HG03378 (cell line): Measurements from ENCODE around the gene WWC1.

Source experiments
- ATAC-seq: cut with Tn5 transposase; IDR thresholded peaks from one replicate; pipeline ENCODE4 v1.9.1; 2021; ENCODE audit warnings: mild to moderate bottlenecking, moderate library complexity; ENCODE audit not compliant: unreplicated experiment

WWC1 gene

DNA sequence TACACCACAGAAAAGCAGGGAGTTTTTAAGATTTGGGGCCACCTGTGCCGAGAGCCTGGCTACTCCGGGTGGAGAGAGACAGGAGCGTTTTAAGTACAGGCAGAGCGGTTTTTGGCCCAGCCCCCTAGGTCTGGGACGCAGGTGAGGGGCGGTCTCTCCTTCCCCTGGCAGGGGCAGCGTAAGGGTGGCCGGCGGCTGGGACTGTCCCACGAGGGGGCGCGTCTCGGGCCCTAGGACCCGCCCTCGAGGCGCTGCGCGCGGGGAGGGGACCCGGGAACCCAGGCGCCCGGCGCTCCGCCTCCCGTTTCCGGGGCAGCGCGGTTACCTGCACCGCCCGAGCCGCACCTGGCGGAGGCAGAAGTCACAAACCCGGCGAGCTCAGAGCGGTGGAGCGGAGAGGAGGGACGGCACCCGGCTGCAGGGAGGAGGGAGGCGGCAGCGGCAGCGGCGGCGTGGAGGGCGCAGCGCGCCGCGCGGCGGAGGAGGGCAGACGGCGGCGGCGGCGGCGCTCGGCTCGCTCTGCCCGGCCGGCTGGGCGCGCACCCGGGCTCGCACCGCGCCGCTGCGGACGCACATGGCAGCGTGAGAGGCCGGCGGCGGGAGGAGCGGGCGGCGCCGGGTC is at the start of gene WWC1:
TSS of gene WWC1 (plus strand) at position 304 of the 622 bp plus-strand sequence. CDS start 508 bp downstream, outside the sequence.
- ATAC-seq: peak; percentile 56

DNA sequence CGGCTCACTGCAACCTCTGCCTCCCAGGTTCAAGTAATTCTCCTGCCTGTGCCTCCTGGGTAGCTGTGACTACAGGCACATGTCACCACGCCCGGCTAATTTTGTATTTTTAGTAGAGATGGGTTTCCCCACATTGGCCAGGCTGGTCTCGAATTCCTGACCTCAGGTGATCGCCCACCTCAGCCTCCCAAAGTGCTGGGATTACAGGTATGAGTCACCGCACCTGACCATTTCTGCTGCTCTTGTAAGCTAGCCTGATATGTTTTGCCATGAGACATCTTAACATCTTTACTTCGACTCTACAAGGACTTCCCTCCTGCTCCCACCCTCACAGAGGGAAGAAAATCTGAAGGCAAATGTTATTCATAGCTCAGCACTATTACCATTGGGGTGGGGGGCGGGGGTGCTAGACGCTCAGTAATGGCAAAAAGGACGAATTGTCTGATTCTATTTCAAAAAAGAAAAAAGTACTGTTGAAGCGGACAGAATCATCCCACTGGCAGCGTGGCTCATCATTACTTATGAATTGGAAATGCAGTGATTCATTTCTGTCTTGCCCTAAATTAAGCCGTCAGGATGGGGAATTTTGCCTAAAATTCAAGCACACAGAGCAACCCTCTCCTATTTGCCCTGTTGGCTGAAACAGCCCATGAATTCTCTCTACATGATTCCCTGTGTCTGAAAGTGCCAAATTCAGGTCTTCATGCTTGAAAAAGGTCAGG is 46.4 kb upstream of the WWC1 start:
- ATAC-seq: no peak

DNA sequence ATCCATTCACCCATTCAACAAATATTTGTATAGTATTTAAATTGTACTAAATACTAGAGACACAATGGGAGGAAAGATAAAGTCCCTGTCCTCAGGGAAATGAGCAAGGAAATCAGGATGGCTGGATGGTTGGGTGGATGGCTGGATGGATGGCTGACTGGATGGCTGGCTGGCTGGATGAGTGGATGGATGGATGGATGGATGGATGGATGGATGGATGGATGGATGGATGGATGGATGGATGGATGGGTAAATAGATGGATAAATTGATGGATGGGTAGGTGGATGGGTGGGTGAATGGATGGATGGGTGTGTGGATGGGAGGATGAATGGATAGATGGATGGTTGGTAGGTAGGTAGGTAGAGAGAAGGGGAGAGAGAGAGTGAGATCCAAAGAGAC is 41.5 kb upstream of the WWC1 start:
- no peak for ATAC-seq

DNA sequence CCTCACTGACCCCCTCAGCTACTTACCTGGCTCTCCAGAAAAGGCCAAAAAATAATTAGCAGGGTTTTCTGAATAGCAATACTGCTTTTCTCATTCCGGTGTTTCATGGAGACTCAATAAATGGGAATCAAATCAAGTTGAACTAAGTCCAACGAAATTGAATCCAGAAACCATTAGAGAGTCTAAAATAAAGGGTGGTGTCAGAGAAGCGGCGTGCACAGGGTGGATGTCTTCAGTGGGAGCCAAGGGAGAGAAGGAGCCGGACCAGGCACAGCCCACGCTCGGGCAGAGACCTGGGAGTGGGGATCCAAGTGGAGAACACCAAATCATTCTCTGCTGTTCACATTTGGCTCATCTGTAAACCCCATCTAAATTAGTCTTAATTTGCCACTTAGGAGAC is 40.2 kb upstream of the WWC1 start:
- no peak for ATAC-seq

DNA sequence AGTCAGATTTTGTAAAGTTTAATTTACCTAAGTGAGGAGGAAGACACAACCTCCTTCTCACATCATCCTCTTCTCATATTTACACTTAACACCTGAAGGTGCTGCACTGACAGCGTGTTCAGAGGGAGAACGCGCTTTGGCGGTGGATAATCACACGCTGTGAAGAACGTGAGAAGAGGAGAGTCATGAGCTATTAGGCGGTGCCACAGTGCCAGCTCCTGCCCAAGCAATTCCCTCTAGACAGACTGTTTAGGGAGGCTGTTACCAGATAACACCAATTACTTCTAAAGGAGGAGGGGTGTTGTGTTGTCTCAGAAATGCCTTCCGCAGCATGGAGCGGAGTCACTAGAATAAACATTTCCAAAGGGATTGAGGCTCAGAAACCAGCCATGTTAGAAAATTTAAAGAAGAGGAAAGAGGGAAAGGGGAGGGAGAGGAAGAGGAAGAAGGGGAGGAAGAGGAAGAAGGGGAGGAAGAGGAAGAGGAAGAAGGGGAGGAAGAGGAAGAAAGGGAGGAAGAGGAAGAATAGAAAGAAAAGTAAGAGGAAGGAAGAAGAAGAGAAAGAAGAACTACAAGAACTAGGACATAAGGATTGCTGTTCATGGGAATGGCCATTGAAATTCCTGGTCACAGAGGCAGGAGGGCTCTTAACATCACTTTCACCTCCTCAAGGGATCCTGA is 37.3 kb upstream of the WWC1 start:
- no peak for ATAC-seq

DNA sequence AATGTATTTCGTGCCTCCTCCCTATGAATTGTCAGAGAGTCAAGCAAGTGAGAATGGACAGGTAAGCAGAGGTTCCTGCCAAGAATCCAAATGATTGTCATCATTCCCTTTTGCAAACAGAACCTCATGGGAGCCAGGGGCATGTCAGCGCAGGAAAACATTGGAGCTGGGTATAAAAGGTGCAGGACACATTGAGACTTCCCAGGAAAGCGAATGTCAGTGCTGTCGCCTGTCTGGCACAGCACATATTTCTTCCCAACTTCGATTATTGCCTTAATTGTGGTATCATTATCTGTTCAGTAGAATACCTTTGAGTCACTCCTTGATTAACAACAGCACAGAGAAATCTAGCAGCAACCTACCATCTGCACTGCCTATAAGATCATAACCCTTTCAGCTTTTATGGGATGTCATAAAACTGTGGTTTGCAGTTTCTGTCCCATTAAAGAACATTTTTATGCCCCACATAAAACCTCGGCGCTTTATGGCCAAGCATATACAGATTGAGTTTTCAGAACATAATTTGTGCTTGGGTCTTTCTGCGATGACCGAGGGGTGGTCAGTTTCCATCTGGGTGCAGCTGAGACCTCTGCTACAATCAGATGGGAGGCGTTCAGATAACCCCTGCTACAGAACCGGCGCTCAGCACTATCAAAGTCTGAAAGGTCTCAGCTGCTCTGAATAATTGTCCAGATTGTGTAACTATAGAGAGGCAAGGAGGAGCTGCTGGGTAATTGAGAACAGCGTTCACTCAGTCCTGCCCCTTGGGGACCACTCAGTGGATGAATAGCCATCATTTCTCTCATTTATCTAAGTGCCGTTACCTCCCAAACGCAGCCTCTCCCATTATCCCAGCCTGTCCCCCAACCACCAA is 30.9 kb upstream of the WWC1 start:
- no peak for ATAC-seq

DNA sequence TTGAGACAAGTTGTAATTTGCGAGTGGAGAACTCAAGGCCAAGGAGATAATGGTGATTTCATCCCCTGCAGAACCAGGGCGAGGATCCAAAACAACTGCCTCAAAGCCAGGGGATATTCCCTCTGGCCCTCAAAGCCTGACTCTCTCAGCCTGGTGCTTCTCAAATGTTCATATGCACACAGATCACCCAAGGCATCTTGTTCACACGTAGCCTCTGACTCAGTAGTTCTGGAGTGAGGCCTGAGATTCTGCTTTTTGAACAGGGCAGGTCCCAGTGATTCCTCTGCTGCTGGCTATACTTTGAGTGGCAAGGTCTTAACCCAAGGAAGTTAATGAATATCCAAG is 30.2 kb upstream of the WWC1 start:
- no peak for ATAC-seq

DNA sequence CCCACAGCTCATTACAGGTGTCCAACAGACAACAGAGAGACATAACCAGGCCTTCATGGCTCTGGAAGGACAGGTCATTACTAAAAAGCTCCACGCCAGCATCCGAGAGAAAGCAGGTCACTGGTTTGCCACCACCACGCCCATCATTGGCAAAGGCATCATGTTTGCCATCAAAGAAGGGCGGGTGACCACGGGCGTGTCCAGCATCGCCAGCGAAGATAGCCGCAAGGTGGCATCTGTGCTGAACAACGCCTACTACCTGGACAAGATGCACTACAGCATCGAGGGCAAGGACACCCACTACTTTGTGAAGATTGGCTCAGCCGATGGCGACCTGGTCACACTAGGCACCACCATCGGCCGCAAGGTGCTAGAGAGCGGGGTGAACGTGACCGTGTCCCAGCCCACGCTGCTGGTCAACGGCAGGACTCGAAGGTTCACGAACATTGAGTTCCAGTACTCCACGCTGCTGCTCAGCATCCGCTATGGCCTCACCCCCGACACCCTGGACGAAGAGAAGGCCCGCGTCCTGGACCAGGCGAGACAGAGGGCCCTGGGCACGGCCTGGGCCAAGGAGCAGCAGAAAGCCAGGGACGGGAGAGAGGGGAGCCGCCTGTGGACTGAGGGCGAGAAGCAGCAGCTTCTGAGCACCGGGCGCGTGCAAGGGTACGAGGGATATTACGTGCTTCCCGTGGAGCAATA is 29.3 kb upstream of the WWC1 start:
- ATAC-seq: no peak

DNA sequence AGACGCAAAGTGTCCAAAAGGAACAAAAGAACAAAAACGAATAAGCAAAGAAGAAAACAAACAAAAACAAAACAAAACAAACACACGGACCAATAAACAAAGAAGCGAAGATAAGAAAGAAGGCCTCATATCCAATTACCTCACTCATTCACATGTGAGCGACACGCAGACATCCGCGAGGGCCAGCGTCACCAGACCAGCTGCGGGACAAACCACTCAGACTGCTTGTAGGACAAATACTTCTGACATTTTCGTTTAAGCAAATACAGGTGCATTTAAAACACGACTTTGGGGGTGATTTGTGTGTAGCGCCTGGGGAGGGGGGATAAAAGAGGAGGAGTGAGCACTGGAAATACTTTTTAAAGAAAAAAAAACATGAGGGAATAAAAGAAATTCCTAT is 28.3 kb upstream of the WWC1 start:
- ATAC-seq: no peak

DNA sequence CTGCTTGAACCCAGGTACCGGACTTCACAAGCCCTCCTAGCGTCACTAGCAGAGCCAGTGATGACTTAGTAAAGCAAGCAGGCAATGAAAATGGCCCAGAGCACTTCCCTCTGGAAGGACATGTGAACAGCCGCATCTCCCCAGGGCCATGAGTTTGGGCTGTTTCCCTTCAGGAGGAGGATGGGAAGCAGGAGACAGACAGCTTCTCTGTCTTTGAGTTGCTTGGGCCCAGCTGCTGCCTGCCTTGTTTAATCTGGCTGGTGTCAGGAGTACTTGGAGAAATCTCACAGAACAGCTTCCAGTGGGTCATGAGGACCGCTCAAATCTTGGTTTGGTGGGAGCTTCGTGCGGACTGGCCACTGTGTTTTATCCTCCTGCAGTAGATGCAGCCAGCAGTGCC is 25.4 kb upstream of the WWC1 start:
- no peak for ATAC-seq

DNA sequence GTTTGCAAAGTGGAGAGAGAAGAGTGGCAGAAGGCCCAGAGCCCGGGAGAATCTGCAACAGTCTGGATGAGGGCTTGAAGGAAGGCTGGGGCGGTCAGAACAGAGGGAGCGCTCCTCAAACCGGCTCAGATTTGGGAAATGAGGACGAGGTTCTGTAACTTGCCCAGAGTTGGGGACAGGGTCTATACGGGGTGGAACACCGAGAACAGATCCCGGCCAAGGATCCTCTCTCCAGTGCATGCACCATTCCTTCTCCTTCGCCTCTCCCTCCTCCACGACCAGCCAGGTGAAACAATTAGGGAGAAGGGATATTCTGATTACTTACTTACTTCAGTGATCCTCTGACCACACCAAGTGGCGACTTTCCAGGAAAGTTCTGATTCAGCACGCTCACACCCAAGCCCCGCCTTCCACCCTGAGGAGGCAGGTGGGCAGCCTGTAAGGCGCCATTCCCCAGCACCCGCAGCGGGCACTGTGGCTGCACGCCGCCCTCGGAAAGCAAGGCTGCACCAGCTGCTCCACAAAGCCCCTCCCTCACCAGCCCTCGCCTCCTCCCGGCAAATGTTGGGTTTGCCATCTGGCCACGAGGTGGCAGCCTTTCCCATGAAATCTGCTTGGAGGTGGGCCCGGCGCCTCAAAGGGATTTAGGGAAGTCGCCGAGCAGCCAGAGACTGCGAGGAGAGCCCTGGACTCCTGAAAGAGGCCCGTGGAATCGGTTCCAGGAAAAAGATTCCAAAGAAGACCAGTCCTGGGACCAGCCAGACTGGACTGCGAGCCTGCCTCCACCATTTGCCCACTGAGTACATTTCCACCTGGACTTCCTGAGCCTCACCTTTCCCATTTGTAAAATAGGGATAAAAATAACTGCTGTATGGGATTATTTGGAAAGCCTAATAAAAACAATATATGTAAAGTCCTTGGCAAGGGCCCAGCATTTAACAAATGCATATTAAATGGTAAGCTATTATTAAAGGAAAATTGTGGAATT is 22.2 kb upstream of the WWC1 start:
- ATAC-seq: peak; percentile 83

DNA sequence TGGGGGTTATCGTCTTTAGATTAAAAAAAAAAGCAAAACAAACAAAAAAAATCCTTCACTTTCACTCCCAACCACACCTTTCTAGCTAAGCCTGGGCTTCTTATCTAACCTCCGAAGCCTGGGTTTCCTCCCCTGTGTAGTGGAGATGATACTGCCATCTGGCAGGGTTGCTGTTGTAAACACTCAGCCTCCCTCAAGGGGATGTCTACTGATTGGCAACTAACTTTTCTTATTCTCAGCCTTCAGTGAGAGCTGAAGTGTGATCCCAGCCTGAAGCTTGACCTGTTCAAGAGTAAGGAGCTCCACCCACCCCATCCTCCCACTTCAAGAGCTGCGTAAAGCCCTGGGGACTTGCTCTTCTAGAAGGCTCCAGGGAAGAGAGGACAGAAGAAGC is 21.5 kb upstream of the WWC1 start:
- ATAC-seq: no peak

DNA sequence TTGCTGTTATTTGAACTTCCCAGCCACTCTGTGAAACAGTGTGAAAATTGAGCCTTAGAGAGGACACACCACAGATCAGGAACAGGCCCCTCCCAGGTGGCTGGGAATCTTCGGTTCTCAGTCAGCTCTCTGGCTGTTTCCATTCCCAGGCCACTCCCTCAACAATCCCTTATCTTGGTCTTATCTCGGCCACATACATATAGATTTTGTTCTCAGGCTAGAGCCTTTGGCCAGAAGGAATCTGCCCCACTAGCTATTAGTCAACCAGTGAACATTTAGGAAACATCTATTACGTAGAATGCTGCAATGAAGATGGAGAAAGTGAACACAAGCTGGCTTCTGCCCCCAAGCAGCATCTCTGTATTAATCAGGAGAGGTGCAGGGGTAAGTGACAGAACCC is 21.0 kb upstream of the WWC1 start:
- ATAC-seq: no peak

DNA sequence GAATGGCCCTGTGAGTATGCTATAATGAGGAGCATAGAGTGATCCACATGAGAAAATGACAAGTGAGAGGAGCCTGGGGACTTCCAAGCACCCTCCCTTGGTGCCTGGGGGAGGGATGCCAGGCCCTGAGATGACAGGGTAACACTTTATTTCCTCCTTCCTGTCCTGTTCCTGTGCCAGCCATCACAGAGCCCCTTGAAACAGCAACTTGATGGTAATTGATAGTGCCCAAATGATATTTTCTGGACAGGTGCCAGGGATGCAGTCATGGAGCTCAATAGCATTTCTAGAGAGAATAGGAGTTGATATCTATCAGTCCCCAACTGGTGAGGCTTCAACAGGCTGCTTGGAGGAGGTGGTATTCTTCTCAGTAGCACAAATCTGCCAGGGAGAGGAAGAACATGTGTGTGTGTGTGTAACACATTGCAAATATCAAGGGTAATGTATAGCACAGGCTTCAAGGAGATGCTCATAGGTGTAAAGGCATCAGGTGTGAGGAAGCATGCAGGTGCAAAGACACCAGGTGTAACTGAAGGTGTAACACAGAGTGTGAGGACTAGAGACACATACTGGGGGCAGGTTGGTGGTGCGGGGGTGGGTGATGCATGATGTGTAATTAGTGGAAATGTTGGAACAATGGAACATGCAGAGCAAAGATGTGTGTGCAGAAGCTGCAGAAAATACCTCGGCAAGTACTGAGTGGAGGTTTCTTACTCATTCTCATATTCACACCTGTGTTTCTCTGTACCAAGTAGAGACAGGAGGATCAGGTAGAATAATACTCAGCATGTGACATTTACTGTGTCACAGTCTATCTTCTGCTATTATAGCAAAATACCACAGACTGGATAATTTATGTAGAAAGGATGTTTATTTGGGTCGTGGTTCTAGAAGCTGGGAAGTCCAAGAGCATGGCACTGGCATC is 18.1 kb upstream of the WWC1 start:
- no peak for ATAC-seq

DNA sequence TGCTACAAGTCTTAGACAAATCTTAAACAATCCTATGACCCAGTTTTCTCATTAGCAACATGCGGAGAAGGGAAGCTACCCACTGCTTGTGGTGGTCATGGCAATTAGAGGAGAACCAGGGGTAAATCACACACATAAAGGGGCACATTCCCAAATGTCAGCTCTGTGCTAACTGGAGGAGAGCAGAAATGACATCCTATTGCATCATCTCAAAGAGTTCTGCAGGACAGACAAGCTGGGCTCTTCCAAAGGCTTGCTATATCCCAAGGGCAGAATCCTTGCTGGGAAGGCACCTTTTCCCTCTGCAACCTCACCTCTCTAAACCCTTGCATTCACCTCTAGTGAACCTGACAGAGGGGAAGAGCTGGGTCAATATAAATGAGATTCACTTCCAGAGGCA is 17.0 kb upstream of the WWC1 start:
- no peak for ATAC-seq

DNA sequence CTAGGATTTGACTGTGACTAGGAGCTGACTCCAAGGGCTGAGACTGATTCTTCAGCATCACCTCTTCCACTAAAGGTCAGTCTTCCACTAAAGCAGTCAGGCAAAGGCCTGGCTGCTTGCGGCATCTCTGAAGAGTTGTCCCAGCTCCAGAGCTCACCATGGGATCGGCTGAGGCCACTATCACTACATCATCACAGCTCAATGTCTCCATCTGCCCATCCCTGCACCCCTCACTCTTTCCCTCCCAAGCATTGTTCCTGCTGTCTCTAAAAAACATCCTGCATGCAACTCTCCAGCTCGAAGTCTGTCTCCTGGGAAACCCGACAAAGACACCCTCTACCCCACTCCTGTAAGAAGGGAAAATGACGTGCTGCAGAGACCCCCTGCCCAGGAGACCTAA is 15.5 kb upstream of the WWC1 start:
- no peak for ATAC-seq

DNA sequence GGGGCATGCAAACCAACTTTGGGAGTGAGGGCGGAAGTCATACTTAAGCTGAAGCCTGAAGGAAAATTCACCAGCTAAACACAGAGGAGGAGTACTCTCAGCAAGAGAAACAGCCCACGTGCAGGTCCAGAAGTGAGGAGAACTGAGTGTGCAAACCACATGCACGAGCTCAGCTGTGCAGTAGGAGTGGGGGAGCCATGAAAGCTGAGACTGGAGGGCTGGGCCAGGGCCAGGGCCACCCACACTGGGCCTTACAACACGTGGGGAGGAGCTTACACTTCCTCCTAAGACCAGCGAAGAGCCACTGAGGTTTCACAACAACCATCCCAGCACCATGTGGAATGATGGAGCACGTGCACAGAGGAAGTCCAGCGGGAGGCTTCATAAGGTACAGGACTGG is 9.3 kb upstream of the WWC1 start:
- ATAC-seq: no peak

DNA sequence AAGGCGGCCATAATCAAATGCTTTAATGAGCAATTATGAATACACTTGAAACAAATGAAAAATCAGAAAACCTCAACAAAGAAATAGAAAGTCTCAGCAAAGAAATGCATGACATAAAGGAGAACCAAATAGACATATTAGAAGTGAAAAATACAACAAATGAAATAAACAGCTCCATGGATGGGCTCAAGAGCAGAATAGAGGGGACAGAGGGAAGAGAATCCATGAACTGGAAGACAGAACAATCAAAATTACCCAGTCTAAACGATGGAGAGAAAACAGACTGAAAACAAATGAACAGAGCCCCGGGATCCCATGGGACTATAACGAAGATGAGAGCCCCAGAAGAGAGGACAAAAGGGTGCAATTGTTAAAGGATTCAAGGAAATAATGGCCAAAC is 6.6 kb upstream of the WWC1 start:
- ATAC-seq: no peak

DNA sequence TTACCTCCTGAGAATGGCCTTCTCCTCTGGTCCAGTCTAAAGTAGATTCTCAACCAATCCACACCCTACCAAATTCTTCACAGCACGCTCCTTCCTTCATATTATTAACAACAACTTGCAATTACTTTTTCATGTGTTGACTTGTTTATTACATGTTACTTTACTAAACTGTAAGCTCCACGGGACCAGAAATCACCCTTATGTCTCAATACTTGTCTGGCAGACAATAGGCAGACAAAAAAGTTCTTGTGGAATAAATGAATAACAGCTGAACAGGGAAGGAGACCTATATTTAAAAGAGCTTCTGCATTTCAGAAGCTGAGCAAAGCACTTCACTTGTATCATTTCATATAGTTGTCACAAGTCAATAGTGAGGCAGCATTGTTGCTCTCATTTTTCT is 5.7 kb upstream of the WWC1 start:
- no peak for ATAC-seq
